ENCODE data around the gene RNASE11.

- TF ChIP-seq, protein P1, sequence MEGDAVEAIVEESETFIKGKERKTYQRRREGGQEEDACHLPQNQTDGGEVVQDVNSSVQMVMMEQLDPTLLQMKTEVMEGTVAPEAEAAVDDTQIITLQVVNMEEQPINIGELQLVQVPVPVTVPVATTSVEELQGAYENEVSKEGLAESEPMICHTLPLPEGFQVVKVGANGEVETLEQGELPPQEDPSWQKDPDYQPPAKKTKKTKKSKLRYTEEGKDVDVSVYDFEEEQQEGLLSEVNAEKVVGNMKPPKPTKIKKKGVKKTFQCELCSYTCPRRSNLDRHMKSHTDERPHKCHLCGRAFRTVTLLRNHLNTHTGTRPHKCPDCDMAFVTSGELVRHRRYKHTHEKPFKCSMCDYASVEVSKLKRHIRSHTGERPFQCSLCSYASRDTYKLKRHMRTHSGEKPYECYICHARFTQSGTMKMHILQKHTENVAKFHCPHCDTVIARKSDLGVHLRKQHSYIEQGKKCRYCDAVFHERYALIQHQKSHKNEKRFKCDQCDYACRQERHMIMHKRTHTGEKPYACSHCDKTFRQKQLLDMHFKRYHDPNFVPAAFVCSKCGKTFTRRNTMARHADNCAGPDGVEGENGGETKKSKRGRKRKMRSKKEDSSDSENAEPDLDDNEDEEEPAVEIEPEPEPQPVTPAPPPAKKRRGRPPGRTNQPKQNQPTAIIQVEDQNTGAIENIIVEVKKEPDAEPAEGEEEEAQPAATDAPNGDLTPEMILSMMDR (IDR thresholded peaks at IDR 0.05), result no peak
- no peak for TF ChIP-seq ZFX (IDR thresholded peaks at IDR 0.05; ENCODE audit: borderline replicate concordance)
Observed at GRCh38 chr14:20624495-20625070, 36.8 kb upstream of the RNASE11 start.
